GM19324 (cell line): ENCODE results near the gene SFR1.
"Not testable (repeated sequence)": the region's sequence is repeated elsewhere in the genome, so short reads cannot be mapped to it uniquely, and the experiment has no call there.

Source experiments
- ATAC-seq: cut with Tn5 transposase; IDR thresholded peaks from one replicate; pipeline ENCODE4 v1.9.1; 2021; ENCODE audit warnings: mild to moderate bottlenecking, moderate library complexity; ENCODE audit not compliant: unreplicated experiment, low FRiP score

Gene SFR1

DNA sequence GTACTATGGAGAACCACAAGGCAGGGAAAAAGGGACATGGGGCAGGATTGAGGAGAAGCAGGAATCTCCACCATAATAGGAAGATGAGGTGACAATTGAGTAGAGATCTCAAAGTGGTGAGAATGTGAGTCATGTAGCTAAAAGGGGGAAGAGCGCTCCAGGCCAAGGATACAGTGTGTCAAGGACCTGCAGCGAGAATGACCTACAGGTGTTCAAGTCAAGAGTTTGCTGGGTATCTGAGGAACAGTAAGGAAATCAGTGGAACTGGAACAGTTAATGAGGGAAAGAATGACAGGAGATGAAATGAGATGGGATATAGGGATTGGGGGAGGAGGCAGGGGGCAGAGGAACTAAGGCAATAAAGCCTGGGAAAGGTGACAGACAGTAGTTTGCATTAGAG is 33.6 kb downstream of the SFR1 start:
- no peak for ATAC-seq

GRCh38 chr10:104170610-104171254 is 48.8 kb downstream of the SFR1 start:
- no peak for ATAC-seq

DNA sequence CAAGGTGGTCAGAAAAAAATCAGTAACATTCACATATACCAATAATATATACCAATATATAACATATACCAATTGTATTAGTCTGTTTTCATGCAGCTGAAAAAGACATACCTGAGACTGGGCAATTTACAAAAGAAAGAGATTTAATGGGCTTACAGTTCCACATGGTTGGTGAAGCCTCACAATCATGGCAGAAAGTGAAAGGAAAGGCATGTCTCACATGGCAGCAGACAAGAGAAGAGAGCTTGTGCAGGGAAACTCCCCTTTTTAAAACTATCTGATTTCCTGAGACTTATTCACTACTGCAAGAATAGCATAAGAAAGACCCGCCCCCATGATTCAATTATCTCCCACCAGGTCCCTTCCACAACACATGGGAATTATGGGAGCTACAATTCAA is 52.2 kb downstream of the SFR1 start:
- not testable (repeated sequence) for ATAC-seq
